SK-N-SH (cell line): ENCODE results near the gene ARID1A. TPM values are rescaled to one million over a fixed set of nuclear protein-coding genes. Genes with fewer than 3 reads are reported as not detected.

Source experiments
- CTCF ChIA-PET: fragments of 300-600, 350-600 bp; formaldehyde crosslinking; extraction: SDS; loops from one replicate; lab custom pipeline; 2021; lab: Yijun Ruan, JAX
- POLR2A ChIA-PET: fragments of 350-600 bp; sonication (Branson Sonifier 250); formaldehyde crosslinking; extraction: SDS; loops from one replicate; lab custom pipeline; 2020; ENCODE audit warnings: antibody characterized with exemption, inconsistent platforms; lab: Yijun Ruan, JAX
- DNase-seq: peaks from one replicate; pipeline ENCODE4 v3.0.0; 2012
- H2AFZ ChIP-seq: fragments of 200-600 bp; sonication (generic); 2 replicates; pipeline ENCODE4 v1.8.1; 2016; ENCODE audit warnings: antibody characterized with exemption, mild to moderate bottlenecking, low read depth
- H3F3A ChIP-seq: fragments of 200-600 bp; sonication (generic); replicated peaks from 2 replicates; pipeline ENCODE3; 2016; ENCODE audit warnings: antibody characterized with exemption, mild to moderate bottlenecking; ENCODE audit not compliant: insufficient read depth
- H3K27ac ChIP-seq, 2 experiments: fragments of 200-500 bp in 1 of 2; fragments of 200-600 bp in 1 of 2; sonication (Bioruptor generic) in 1 of 2; sonication (generic), shearing (Covaris generic) in 1 of 2; 2 replicates each; pipeline versions ENCODE4 v1.5.1 to v1.6.1; 2014 to 2016; ENCODE audit warnings: low read depth in 2 of 2, inconsistent platforms in 1 of 2, low read length in 1 of 2, mild to moderate bottlenecking in 1 of 2, mixed read lengths in 1 of 2
- H3K27me3 ChIP-seq: fragments of 200-600 bp; sonication (generic), shearing (Covaris generic); 2 replicates; pipeline ENCODE4 v1.6.1; 2016; ENCODE audit warnings: mixed run types; ENCODE audit not compliant: insufficient read depth
- H3K36me3 ChIP-seq, 2 experiments: fragments of 200-500 bp in 1 of 2; fragments of 200-600 bp in 1 of 2; sonication (Bioruptor generic) in 1 of 2; sonication (generic) in 1 of 2; replicated peaks in 1 of 2; 2 replicates each; pipeline versions ENCODE3 to v1.5.1; 2014 to 2016; ENCODE audit warnings: low read length in 1 of 2, mild to moderate bottlenecking in 1 of 2; ENCODE audit not compliant: insufficient read depth in 2 of 2, control insufficient read depth in 1 of 2
- H3K4me1 ChIP-seq, 2 experiments: fragments of 200-500 bp in 1 of 2; fragments of 200-600 bp in 1 of 2; sonication (Bioruptor generic) in 1 of 2; sonication (generic), shearing (Covaris generic) in 1 of 2; 2 replicates each; pipeline versions ENCODE4 v1.5.1 to v1.6.1; 2014 to 2016; ENCODE audit warnings: low read depth in 1 of 2, low read length in 1 of 2, mixed run types in 1 of 2; ENCODE audit not compliant: insufficient read depth in 2 of 2, control insufficient read depth in 1 of 2
- H3K4me2 ChIP-seq: fragments of 200-600 bp; sonication (generic), shearing (Covaris generic); 2 replicates; pipeline ENCODE4 v1.6.1; 2017; ENCODE audit warnings: mixed run types
- H3K4me3 ChIP-seq, 2 experiments: fragments of 200-500 bp in 1 of 2; fragments of 200-600 bp in 1 of 2; sonication (Bioruptor generic) in 1 of 2; sonication (generic), shearing (Covaris generic) in 1 of 2; 2 replicates each; pipeline versions ENCODE4 v1.5.1 to v1.8.1; 2014 to 2016; ENCODE audit warnings: low read depth in 2 of 2, inconsistent platforms in 1 of 2, low read length in 1 of 2, mild to moderate bottlenecking in 1 of 2, mixed read lengths in 1 of 2, moderate library complexity in 1 of 2
- H3K79me2 ChIP-seq: fragments of 200-600 bp; sonication (generic); 2 replicates; pipeline ENCODE4 v1.8.1; 2017; ENCODE audit warnings: mild to moderate bottlenecking; ENCODE audit not compliant: insufficient read depth
- H3K9ac ChIP-seq: fragments of 200-600 bp; sonication (generic); 2 replicates; pipeline ENCODE4 v1.6.1; 2017; ENCODE audit warnings: mixed run types
- H3K9me2 ChIP-seq: fragments of 200-600 bp; sonication (generic); 2 replicates; pipeline ENCODE4 v1.6.1; 2017; ENCODE audit warnings: mixed run types
- H3K9me3 ChIP-seq: fragments of 200-600 bp; sonication (generic); 2 replicates; pipeline ENCODE4 v1.6.1; 2017; ENCODE audit warnings: mixed run types, mild to moderate bottlenecking, moderate library complexity
- H4K20me1 ChIP-seq: fragments of 200-600 bp; sonication (generic); 2 replicates; pipeline ENCODE4 v1.6.1; 2017; ENCODE audit warnings: mild to moderate bottlenecking, mixed run types; ENCODE audit not compliant: insufficient read depth
- CHD2 ChIP-seq: fragments of 150-350 bp; IDR thresholded peaks from 2 replicates; pipeline ENCODE4 v1.6.1; 2018; ENCODE audit warnings: low read length; ENCODE audit not compliant: partially characterized antibody
- FOXM1 ChIP-seq: IDR thresholded peaks from 2 replicates; pipeline ENCODE4 v1.4.0; 2012; ENCODE audit warnings: low read depth, mild to moderate bottlenecking
- GABPA ChIP-seq: IDR thresholded peaks from 2 replicates; pipeline ENCODE4 v1.4.0; 2012; ENCODE audit warnings: low read depth, mild to moderate bottlenecking
- GATA2 ChIP-seq: sonication (generic); formaldehyde crosslinking; IDR thresholded peaks from 2 replicates; pipeline ENCODE4 v1.5.0; 2020; ENCODE audit warnings: mild to moderate bottlenecking, missing genetic modification reagents
- MAX ChIP-seq: IDR thresholded peaks from 2 replicates; pipeline ENCODE4 v1.4.0; 2012; ENCODE audit warnings: low read depth
- MEF2A ChIP-seq: IDR thresholded peaks from 2 replicates; pipeline ENCODE4 v1.4.0; 2012; ENCODE audit warnings: low read depth, borderline replicate concordance
- MXI1 ChIP-seq: IDR thresholded peaks from 2 replicates; pipeline ENCODE4 v1.6.1; 2012; ENCODE audit warnings: mild to moderate bottlenecking, low read depth, low read length, improper control_type of control experiment
- NFIC ChIP-seq: IDR thresholded peaks from 2 replicates; pipeline ENCODE4 v1.4.0; 2012; ENCODE audit warnings: borderline replicate concordance
- PBX3 ChIP-seq: IDR thresholded peaks from 2 replicates; pipeline ENCODE4; 2012
- RAD21 ChIP-seq: IDR thresholded peaks from 2 replicates; pipeline ENCODE4 v1.6.1; 2012; ENCODE audit warnings: mild to moderate bottlenecking, low read length
- RCOR1 ChIP-seq: fragments of 150-350 bp; IDR thresholded peaks from 2 replicates; pipeline ENCODE4 v1.6.1; 2017; ENCODE audit warnings: antibody characterized with exemption, low read length
- REST ChIP-seq: IDR thresholded peaks from 2 replicates; pipeline ENCODE4 v1.6.1; 2012; ENCODE audit warnings: mild to moderate bottlenecking, low read depth, low read length, moderate library complexity
- SIN3A ChIP-seq: IDR thresholded peaks from 2 replicates; pipeline ENCODE4 v1.6.1; 2012; ENCODE audit warnings: low read depth, mild to moderate bottlenecking, low read length, moderate library complexity, borderline replicate concordance
- SMC3 ChIP-seq: IDR thresholded peaks from 2 replicates; pipeline ENCODE4 v1.6.1; 2012; ENCODE audit warnings: low read depth, low read length, improper control_type of control experiment
- USF1 ChIP-seq: IDR thresholded peaks from 2 replicates; pipeline ENCODE4 v1.4.0; 2012; ENCODE audit warnings: low read depth, borderline replicate concordance
- YY1 ChIP-seq: IDR thresholded peaks from 2 replicates; pipeline ENCODE4 v1.4.0; 2012; ENCODE audit warnings: low read depth, mild to moderate bottlenecking
- ZBTB33 ChIP-seq: IDR thresholded peaks from 2 replicates; pipeline ENCODE4 v1.4.0; 2012; ENCODE audit warnings: low read depth, borderline replicate concordance
- WGBS: methylation state at CpG from one replicate; pipeline ENCODE4 v1.1.6; 2017; ENCODE audit warnings: low lambda C conversion rate; 5-methylcytosine and 5-hydroxymethylcytosine counted together
- polyA plus RNA-seq, 3 experiments: library from polyadenylated mRNA; depleted of rRNA; stranded (reverse); fragments of >200 nt; gene quantifications; 2 replicates each; pipeline ENCODE4 v1.2.3, GENCODE V29; 2012

Gene ARID1A
- polyA plus RNA-seq, 1 of the 3 experiments (the other 2 are of a cell fraction): 26.5 TPM

- H3K4me1 ChIP-seq: peaks cover 7 to 11% of the 10 kb centered on the region in 2 experiments; a peak in 3 of 4 replicates
- no peak overlapping the region for H3K4me3 ChIP-seq
- TF ChIP-seq MEF2A (no peak), NFIC (no peak), CHD2 (no peak), USF1 (no peak), RCOR1 (no peak), REST (no peak), YY1 (no peak), MXI1 (no peak), SMC3 (no peak), PBX3 (no peak), GATA2 (no peak), SIN3A (no peak), FOXM1 (no peak), RAD21 (no peak), ZBTB33 (no peak), GABPA (no peak), MAX (no peak)
- H3K9me3 ChIP-seq: no peaks in the 10 kb centered on the region
- H3F3A ChIP-seq: peaks cover 8% of the 10 kb centered on the region
- POLR2A ChIA-PET: no interaction called here
- H3K27ac ChIP-seq: no peak overlapping the region
- peaks cover 100% of the 10 kb centered on the region for H3K79me2 ChIP-seq
- no peak for DNase-seq
- 90% methylated on average over 8 of the region's 11 CpGs for WGBS
- H3K27me3 ChIP-seq: no peaks in the 10 kb centered on the region
- no peak overlapping the region for H2AFZ ChIP-seq
- no peak overlapping the region for H3K9ac ChIP-seq
- H4K20me1 ChIP-seq: peaks cover 76% of the 10 kb centered on the region
- peaks cover 55 to 62% of the 10 kb centered on the region in 2 experiments for H3K36me3 ChIP-seq
- CTCF ChIA-PET: interaction anchor here (1.8 to 2.7 kb wide), 2 partner anchors 129 kb away, joined by 5 to 9 read pairs; no protein-coding TSS in a partner anchor
- H3K9me2 ChIP-seq: no peaks in the 10 kb centered on the region
- H3K4me2 ChIP-seq: no peak overlapping the region
Measured at GRCh38 chr1:26731233-26731902, 35.6 kb downstream of the ARID1A start.
